ENCODE measurements around the gene SHISAL2B.
"Not testable (repeated sequence)": the region's sequence is repeated elsewhere in the genome, so short reads cannot be mapped to it uniquely, and the experiment has no call there.

SHISAL2B gene

GRCh38 chr5:64690417-64691151 lies at the start of gene SHISAL2B:
Gene SHISAL2B, plus strand, starts transcription at chr5:64690503. Its CDS starts 121 bp downstream, at chr5:64690624.
- no peak for DNase-seq (ENCODE audit: low spot score)

- DNase-seq (ENCODE audit: low spot score): no peak
These were observed 45.5 kb upstream of the SHISAL2B start for GRCh38 chr5:64644831-64645230.

- no peak for DNase-seq (ENCODE audit: low spot score)
These were observed 44.1 kb upstream of the SHISAL2B start for GRCh38 chr5:64646169-64646568.

- DNase-seq (ENCODE audit: low spot score): no peak
These were observed 40.8 kb upstream of the SHISAL2B start for GRCh38 chr5:64649512-64649911.

GRCh38 chr5:64653766-64654560 lies 36.3 kb upstream of the SHISAL2B start:
- no peak for DNase-seq (ENCODE audit: low spot score)

GRCh38 chr5:64654561-64654938 lies 35.8 kb upstream of the SHISAL2B start:
- no peak for DNase-seq (ENCODE audit: low spot score)

- no peak for DNase-seq (ENCODE audit: low spot score)
These were observed 34.7 kb upstream of the SHISAL2B start for GRCh38 chr5:64655596-64655995.

GRCh38 chr5:64659289-64659688 lies 31.0 kb upstream of the SHISAL2B start:
- no peak for DNase-seq (ENCODE audit: low spot score)

GRCh38 chr5:64663181-64663580 lies 27.1 kb upstream of the SHISAL2B start:
- not testable (repeated sequence) for DNase-seq (ENCODE audit: low spot score)

- DNase-seq (ENCODE audit: low spot score): no peak
These were observed 25.1 kb upstream of the SHISAL2B start for GRCh38 chr5:64665243-64665642.

- DNase-seq (ENCODE audit: low spot score): no peak
These were observed 24.2 kb upstream of the SHISAL2B start for GRCh38 chr5:64666078-64666477.

GRCh38 chr5:64667068-64667467 lies 23.2 kb upstream of the SHISAL2B start:
- no peak for DNase-seq (ENCODE audit: low spot score)

GRCh38 chr5:64670277-64670676 lies 20.0 kb upstream of the SHISAL2B start:
- DNase-seq (ENCODE audit: low spot score): no peak

GRCh38 chr5:64671678-64672077 lies 18.6 kb upstream of the SHISAL2B start:
- no peak for DNase-seq (ENCODE audit: low spot score)

- no peak for DNase-seq (ENCODE audit: low spot score)
These were observed 11.9 kb upstream of the SHISAL2B start for GRCh38 chr5:64678374-64678773.

GRCh38 chr5:64680289-64680688 lies 10.0 kb upstream of the SHISAL2B start:
- DNase-seq (ENCODE audit: low spot score): no peak

GRCh38 chr5:64682608-64683007 lies 7.7 kb upstream of the SHISAL2B start:
- no peak for DNase-seq (ENCODE audit: low spot score)

- DNase-seq (ENCODE audit: low spot score): no peak
These were observed 4.4 kb upstream of the SHISAL2B start for GRCh38 chr5:64685866-64686265.

- DNase-seq (ENCODE audit: low spot score): no peak
These were observed 1.9 kb upstream of the SHISAL2B start for GRCh38 chr5:64688391-64688790.

GRCh38 chr5:64688965-64689364 lies 1.3 kb upstream of the SHISAL2B start:
- no peak for DNase-seq (ENCODE audit: low spot score)

GRCh38 chr5:64690104-64690416 lies 243 bp upstream of the SHISAL2B start:
- DNase-seq (ENCODE audit: low spot score): no peak

- DNase-seq (ENCODE audit: low spot score): no peak
These were observed 988 bp downstream of the SHISAL2B start for GRCh38 chr5:64691291-64691690.

- DNase-seq (ENCODE audit: low spot score): no peak
These were observed 3.3 kb downstream of the SHISAL2B start for GRCh38 chr5:64693636-64694035.

GRCh38 chr5:64696414-64696813 lies 6.1 kb downstream of the SHISAL2B start:
- not testable (repeated sequence) for DNase-seq (ENCODE audit: low spot score)

Measured in CD4-positive, alpha-beta T cell treated with Interleukin-6 at 100 ng/mL for 8 hours (primary cell).